T-helper 1 cell treated with Interleukin-12 subunit alpha and Interleukin-12 subunit beta and Interleukin-4 antibody, amounts not matched to agents 30 ng/mL and 1 ng/mL, for 36 hours (primary cell): ENCODE data around the gene FPR2. TPM values are rescaled to one million over a fixed set of nuclear protein-coding genes. Genes with fewer than 3 reads are reported as not detected.

Source experiments
- intact Hi-C: fragments of 100-400 bp; cut with micrococcal nuclease; formaldehyde crosslinking; loops from one replicate; pipeline ENCODE4 v1.15.1; 2024
- total RNA-seq: library from RNA; stranded (reverse); gene quantifications from 2 replicates; pipeline ENCODE4 v1.2.3, GENCODE V29; 2022

Gene FPR2
- total RNA-seq, 1 donor from 2014 or later, result not detected

DNA sequence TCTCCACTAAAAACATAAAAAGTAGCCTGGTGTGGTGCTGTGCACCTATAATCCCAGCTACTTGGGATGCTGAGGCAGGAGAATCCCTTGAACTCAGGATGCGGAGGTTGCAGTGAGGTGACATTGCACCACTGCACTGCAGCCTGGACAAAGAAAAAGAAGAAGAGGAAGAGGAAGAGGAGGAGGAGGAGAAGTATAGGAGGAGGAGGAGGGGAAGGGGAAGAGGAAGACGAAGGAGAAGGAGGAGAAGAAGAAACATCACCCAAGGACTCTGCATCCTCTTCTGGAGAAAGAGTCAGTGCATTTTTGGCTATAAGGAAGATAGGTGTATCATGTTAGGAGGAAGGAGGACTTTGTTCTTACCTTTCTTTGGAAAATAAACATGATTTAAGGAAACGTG is 21.0 kb downstream of the FPR2 start:
- intact Hi-C loops, result no loop called here

- intact Hi-C loops, result no loop called here
Measured at GRCh38 chr19:51783372-51783771, 22.4 kb downstream of the FPR2 start.

GRCh38 chr19:51784109-51784785 is 23.3 kb downstream of the FPR2 start:
- intact Hi-C loops, result no loop called here

DNA sequence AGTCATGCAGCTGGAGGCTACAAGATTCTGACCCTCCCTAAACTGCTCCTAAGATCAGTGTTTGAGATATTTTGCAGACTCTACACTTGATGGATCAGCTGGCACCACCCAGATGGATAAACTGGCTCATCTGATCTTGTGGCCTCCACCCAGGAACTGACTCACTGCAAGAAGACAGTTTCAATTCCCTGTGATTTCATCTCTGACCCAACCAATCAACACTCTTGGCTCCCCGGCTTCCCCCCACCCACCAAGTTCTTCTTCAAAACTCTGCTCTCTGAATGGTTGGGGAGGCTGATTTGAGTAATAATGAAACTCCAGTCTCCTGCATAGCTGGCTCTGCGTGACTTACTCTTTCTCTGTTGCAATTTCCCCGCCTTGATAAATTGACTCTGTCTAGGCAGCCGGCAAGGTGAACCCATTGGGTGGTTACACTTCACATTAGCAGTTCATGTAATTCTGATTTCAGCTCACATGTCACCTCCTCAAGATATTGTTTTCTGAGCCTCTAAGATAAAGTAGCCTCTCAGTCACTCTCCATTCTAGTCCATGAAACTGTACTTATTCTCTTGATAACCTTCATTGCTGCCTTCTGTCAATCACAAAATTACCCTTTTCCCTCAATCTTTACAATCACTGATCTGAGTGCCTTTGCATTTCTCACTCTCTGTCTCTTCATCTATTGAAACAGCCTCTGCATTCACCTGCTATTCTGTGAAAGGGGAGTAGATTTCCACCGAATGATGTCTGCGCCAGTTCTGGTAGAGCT is 24.1 kb downstream of the FPR2 start:
- intact Hi-C loops, result no loop called here

GRCh38 chr19:51786646-51787494 is 25.9 kb downstream of the FPR2 start:
- intact Hi-C loops, result no loop called here

- intact Hi-C loops, result no loop called here
Measured at GRCh38 chr19:51788029-51788428, 27.0 kb downstream of the FPR2 start.

- intact Hi-C loops, result no loop called here
Measured at GRCh38 chr19:51789061-51789795, 28.2 kb downstream of the FPR2 start.

DNA sequence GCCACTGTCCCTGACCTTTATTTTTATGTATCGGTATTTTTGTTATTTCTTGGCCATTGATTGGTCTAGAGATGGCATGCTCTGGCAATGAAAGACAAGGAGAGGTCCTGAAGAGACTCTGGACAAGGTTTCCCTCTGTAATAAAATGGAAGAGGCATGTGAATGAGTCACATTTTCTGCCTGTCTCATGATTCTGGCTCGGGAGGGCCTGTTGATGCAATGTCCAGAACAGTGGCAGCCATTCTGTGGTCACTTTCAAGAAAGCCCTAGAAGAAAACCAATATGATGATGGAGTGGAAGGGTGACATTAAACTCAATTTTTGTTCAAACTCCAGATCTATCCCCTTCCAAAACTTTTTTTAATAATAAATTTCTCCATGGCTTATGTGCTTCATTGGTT is 32.0 kb downstream of the FPR2 start:
- intact Hi-C loops, result no loop called here

DNA sequence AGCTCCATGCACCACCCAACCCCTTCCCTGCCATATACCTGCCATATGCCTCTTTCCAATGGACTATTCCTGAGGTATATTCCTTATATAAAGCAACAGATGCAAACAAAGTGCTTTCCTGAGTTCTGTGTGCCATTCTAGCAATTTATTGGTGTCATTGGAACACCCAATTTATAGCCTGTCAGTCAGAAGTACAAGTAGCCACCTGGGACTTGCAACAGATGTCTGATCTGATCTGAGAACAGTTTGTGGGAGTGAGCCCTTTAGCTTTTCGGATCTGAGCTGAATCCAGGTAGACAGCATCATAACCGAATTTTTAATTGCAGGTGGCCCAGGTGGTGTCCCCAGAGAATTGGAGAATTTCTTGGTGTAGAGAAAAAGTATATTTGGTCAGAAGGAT is 33.0 kb downstream of the FPR2 start:
- intact Hi-C loops, result no loop called here

- intact Hi-C loops, result no loop called here
Measured at GRCh38 chr19:51794885-51795490, 34.0 kb downstream of the FPR2 start, which contains the start of gene FPR3. Gene FPR3 (plus strand): TSS chr19:51795157. CDS start chr19:51823749, 28,592 bp downstream.

GRCh38 chr19:51796195-51796679 is 35.3 kb downstream of the FPR2 start:
- intact Hi-C loops, result no loop called here

- intact Hi-C loops, result no loop called here
Measured at GRCh38 chr19:51797480-51797879, 36.5 kb downstream of the FPR2 start.

GRCh38 chr19:51798062-51798461 is 37.1 kb downstream of the FPR2 start:
- intact Hi-C loops, result no loop called here

GRCh38 chr19:51799034-51799773 is 38.2 kb downstream of the FPR2 start:
- intact Hi-C loops, result no loop called here

DNA sequence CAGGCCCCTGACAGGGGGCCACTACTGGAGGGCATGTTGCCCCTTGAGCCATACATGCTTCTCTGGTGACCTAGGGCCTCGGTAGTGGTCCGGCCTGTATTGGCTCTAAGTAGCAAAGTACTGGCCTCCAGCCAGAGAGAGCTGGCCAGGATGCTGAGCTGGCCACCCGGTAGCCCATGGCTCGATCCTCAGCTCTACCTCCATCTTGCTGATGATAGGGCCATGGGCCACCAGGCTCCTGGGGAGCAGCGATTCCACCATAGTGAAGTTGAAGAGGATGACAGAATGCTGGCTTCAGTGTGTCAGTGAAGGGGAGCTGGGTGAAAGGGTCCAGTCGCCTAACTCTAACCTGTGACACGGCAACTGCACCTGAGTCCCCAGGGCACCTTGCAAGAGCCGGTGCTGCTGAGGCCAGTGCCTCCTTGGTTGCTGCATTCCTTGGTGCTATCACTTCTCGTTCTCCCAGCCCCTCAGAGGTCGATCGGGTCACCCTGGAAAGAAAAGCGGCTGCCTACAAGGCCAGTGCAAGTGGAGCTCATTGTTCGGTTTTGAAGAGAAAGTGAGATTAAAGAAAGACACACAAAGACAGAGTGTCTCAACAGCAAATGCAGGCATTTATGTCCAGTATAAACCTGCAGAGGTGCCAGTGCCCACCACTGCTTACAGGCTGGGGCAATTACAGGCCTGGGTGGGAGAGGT is 38.9 kb downstream of the FPR2 start:
- intact Hi-C loops, result no loop called here

DNA sequence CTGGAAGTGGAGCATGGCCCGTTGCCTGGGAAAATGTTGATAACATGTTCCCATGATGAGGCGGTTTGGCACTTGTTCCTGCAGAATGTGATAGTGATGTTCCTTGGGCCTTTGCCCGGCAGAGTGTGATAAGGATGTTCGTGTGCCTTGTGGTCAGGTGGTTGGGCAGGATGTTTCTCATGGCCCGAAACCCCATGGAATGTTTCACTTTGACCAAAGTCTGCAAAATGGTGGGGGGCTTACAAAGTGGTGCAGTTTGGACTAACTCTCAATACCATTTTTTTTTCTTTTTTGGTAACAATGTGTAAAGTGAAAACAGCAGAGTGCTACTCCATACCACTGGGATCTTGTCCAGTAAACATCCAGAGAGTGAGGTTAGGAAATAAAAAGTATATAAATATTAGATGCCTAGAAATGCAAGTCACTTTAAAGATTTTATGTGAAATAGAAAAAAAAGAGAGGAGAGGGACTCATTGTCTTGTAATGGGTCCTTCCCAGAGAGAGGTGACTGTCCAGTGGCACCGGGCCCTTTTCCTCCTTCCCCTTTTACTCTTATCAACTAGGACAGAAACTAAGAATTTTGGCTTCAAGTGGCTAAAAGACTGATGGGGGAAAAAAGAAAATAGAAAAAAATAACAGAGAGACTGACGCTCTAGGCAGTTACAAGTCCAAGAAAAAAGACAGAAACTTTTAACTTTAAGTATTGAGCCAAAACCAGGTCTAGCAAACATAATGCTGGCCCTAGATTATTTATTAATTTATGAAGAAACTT is 39.7 kb downstream of the FPR2 start:
- intact Hi-C loops, result no loop called here

GRCh38 chr19:51802775-51803174 is 41.8 kb downstream of the FPR2 start:
- intact Hi-C loops, result no loop called here

DNA sequence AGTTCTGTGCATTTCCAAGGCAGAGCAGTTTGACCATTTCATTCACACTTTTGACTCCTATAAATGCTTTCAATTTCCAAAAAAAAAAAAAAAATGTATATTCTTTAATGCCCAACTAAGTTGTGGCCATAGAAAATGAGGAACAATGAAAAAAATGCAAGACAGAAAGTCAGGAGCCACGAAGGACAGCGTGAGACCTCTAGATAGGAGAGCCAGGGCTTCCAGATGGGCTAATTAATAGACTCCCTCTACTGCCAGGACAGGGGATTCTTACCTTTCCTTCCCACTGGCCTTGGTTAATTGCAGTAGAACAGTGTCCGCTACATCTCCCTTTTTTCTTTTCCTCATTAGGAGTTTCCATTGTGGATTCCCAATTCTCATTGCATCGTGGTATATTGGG is 42.5 kb downstream of the FPR2 start:
- intact Hi-C loops, result no loop called here

DNA sequence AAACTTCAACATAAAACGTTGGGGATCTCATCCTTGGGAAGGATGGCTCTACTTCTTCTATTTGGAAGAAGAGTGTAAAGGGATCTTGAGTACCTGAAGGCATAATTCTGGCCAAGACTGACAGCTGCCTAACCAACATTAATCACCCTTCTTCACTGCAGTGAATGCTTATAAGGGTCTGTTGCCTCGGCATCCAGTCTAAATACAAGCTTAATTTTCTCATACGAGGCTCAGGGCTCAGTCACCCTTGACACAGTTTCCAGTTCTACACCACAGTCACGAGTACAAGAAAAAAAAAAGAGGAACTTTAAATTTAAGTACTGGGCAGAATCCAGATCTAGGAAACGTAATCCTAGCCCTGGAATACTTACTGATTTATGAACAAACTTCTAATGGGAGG is 43.0 kb downstream of the FPR2 start:
- intact Hi-C loops, result no loop called here
